ENCODE data around the gene YPEL1.

YPEL1 gene

GRCh38 chr22:21735200-21736083, at the start of gene YPEL1:
Gene YPEL1 (minus strand): TSS chr22:21735794. CDS start chr22:21710744, 25,050 bp downstream.
- in situ Hi-C loops (cut with HindIII; ENCODE audit: low sequenced_read_pairs) = no loop called here

GRCh38 chr22:21780259-21780658, 44.7 kb upstream of the YPEL1 start:
- in situ Hi-C loops (cut with HindIII; ENCODE audit: low sequenced_read_pairs) = no loop called here

- in situ Hi-C loops (cut with HindIII; ENCODE audit: low sequenced_read_pairs) = loop anchor here (10.0 kb wide), 1 partner anchor 75 kb away; no protein-coding TSS in a partner anchor
Measured at GRCh38 chr22:21779444-21779843, 43.9 kb upstream of the YPEL1 start.

GRCh38 chr22:21778705-21779363, 43.2 kb upstream of the YPEL1 start:
- in situ Hi-C loops (cut with HindIII; ENCODE audit: low sequenced_read_pairs) = loop anchor here (10.0 kb wide), 1 partner anchor 76 kb away; no protein-coding TSS in a partner anchor

- in situ Hi-C loops (cut with HindIII; ENCODE audit: low sequenced_read_pairs) = loop anchor here (10.0 kb wide), 1 partner anchor 83 kb away; no protein-coding TSS in a partner anchor
Measured at GRCh38 chr22:21771631-21771976, 36.0 kb upstream of the YPEL1 start.

GRCh38 chr22:21768435-21768834, 32.8 kb upstream of the YPEL1 start:
- in situ Hi-C loops (cut with HindIII; ENCODE audit: low sequenced_read_pairs) = no loop called here

GRCh38 chr22:21766691-21767462, 31.3 kb upstream of the YPEL1 start:
- in situ Hi-C loops (cut with HindIII; ENCODE audit: low sequenced_read_pairs) = no loop called here

- in situ Hi-C loops (cut with HindIII; ENCODE audit: low sequenced_read_pairs) = no loop called here
Measured at GRCh38 chr22:21765909-21766529, 30.4 kb upstream of the YPEL1 start.

- in situ Hi-C loops (cut with HindIII; ENCODE audit: low sequenced_read_pairs) = loop anchor here (5.0 kb wide), 2 partner anchors 48 to 52 kb away; no protein-coding TSS in a partner anchor
Measured at GRCh38 chr22:21764038-21764804, 28.6 kb upstream of the YPEL1 start.

GRCh38 chr22:21762712-21763581, 27.4 kb upstream of the YPEL1 start:
- in situ Hi-C loops (cut with HindIII; ENCODE audit: low sequenced_read_pairs) = loop anchor here (5.0 kb wide), 2 partner anchors 49 to 51 kb away; no protein-coding TSS in a partner anchor

- in situ Hi-C loops (cut with HindIII; ENCODE audit: low sequenced_read_pairs) = loop anchor here (5.0 kb wide), 2 partner anchors 50 kb away; no protein-coding TSS in a partner anchor
Measured at GRCh38 chr22:21761994-21762680, 26.5 kb upstream of the YPEL1 start.

- in situ Hi-C loops (cut with HindIII; ENCODE audit: low sequenced_read_pairs) = loop anchor here (5.0 kb wide), 2 partner anchors 49 to 51 kb away; no protein-coding TSS in a partner anchor
Measured at GRCh38 chr22:21761086-21761485, 25.5 kb upstream of the YPEL1 start.

GRCh38 chr22:21760640-21761039, 25.0 kb upstream of the YPEL1 start:
- in situ Hi-C loops (cut with HindIII; ENCODE audit: low sequenced_read_pairs) = loop anchor here (5.0 kb wide), 2 partner anchors 48 to 52 kb away; no protein-coding TSS in a partner anchor

- in situ Hi-C loops (cut with HindIII; ENCODE audit: low sequenced_read_pairs) = loop anchor here (5.0 kb wide), 2 partner anchors 48 to 52 kb away; no protein-coding TSS in a partner anchor
Measured at GRCh38 chr22:21759646-21760376, 24.2 kb upstream of the YPEL1 start.

GRCh38 chr22:21759093-21759492, 23.5 kb upstream of the YPEL1 start:
- in situ Hi-C loops (cut with HindIII; ENCODE audit: low sequenced_read_pairs) = no loop called here

- in situ Hi-C loops (cut with HindIII; ENCODE audit: low sequenced_read_pairs) = no loop called here
Measured at GRCh38 chr22:21758091-21758864, 22.7 kb upstream of the YPEL1 start.

Data from endothelial cell of hepatic sinusoid (primary cell).